ENCODE data around the gene SLK.

The SLK gene

DNA sequence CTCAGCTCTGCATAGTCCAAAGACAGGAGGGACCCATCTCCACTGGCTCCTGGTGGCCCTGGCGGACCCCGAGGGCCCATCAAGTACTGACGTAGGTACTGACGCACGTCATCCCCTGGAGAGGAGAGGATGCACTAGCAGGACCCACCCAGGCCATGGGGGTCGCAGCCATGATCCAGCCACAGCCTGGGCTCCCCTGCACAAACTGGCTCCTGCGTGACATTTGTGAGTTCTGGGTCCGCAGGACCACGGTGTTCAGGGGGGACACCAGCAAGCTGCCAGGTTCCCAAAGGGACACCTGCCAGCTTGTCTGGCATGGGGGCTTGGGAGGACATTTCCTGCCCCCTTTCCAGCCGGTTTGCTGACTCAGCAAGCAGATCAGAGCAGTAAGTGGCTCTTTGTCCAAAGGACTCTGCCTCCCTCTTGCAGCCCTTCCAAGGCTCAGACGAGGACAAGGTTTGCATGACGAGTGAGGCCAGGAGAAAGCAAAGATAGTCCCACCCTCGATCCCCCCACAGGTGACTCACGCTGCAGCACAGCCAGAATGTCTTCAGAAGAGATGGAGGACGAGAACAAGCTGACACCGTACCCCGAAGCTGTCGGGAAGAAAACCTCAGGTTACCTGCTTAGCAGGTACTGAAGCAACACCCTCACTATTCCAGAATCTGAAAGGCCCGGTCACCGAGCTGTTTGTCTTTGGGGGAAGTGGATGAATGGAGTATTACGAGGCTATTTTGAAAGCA lies 69.7 kb downstream of the SLK start:
- Histone ChIP-seq H3K9me3 (ENCODE audit: control insufficient read depth, insufficient read depth, low read length) (no peaks in the 10 kb centered on the region), H3K27me3 (ENCODE audit: control insufficient read depth, insufficient read depth, low read length) (no peaks in the 10 kb centered on the region), H3K36me3 (ENCODE audit: control insufficient read depth, insufficient read depth, low read length) (no peaks in the 10 kb centered on the region), H3K4me1 (ENCODE audit: control insufficient read depth, insufficient read depth, low read length) (peaks cover 12% of the 10 kb centered on the region), H3K9ac (ENCODE audit: low read depth, low read length) (no peak overlapping the region), H3K4me3 (ENCODE audit: low read depth, low read length) (no peak overlapping the region)

DNA sequence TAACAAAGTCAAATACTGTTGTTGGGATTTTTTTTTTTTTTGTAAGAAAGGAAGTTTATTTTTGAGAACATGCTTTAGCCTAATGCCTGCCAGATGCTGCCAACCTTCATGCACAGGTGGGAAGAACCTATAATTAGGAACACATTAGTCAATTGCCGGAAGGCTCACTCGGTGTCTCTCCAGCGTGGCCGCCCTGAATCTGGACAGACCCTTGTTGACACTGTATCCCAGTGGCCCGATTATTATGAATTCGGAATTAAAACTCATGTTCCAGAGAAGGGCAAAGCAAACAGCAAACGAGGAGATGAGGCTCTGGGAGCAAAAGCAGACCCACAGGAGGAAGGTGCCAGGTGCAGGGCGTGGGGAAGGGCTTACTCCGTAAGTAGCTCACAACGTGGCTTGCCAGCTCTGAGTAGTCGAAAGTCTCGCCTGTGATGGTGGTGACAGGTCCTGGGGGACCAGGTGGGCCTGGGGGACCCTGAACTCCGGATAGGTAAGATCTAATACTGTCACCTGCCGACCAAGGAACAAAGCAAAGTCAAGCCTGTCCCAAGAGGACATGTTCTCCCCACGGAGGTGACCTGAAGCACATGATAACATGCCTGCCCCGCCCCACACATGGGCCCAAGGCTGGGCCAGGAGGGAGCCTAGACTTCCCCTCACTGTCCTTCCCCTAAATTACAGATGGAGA lies 70.5 kb downstream of the SLK start:
- no peaks in the 10 kb centered on the region for H3K9me3 ChIP-seq (ENCODE audit: control insufficient read depth, insufficient read depth, low read length)
- no peaks in the 10 kb centered on the region for H3K36me3 ChIP-seq (ENCODE audit: control insufficient read depth, insufficient read depth, low read length)
- H3K4me1 ChIP-seq (ENCODE audit: control insufficient read depth, insufficient read depth, low read length), result peaks cover 5% of the 10 kb centered on the region
- H3K4me3 ChIP-seq (ENCODE audit: low read depth, low read length), result no peak overlapping the region
- no peak overlapping the region for H3K9ac ChIP-seq (ENCODE audit: low read depth, low read length)
- H3K27me3 ChIP-seq (ENCODE audit: control insufficient read depth, insufficient read depth, low read length), result no peaks in the 10 kb centered on the region

- H3K9me3 ChIP-seq (ENCODE audit: control insufficient read depth, insufficient read depth, low read length), result no peaks in the 10 kb centered on the region
- no peaks in the 10 kb centered on the region for H3K4me1 ChIP-seq (ENCODE audit: control insufficient read depth, insufficient read depth, low read length)
- H3K9ac ChIP-seq (ENCODE audit: low read depth, low read length), result no peak overlapping the region
- no peaks in the 10 kb centered on the region for H3K27me3 ChIP-seq (ENCODE audit: control insufficient read depth, insufficient read depth, low read length)
- no peaks in the 10 kb centered on the region for H3K36me3 ChIP-seq (ENCODE audit: control insufficient read depth, insufficient read depth, low read length)
- no peak overlapping the region for H3K4me3 ChIP-seq (ENCODE audit: low read depth, low read length)
These were observed 71.6 kb downstream of the SLK start for GRCh38 chr10:104038537-104038936.

- Histone ChIP-seq H3K4me1 (ENCODE audit: control insufficient read depth, insufficient read depth, low read length) (no peaks in the 10 kb centered on the region), H3K9me3 (ENCODE audit: control insufficient read depth, insufficient read depth, low read length) (no peaks in the 10 kb centered on the region), H3K36me3 (ENCODE audit: control insufficient read depth, insufficient read depth, low read length) (no peaks in the 10 kb centered on the region), H3K27me3 (ENCODE audit: control insufficient read depth, insufficient read depth, low read length) (no peaks in the 10 kb centered on the region), H3K4me3 (ENCODE audit: low read depth, low read length) (no peak overlapping the region), H3K9ac (ENCODE audit: low read depth, low read length) (no peak overlapping the region)
These were observed 72.2 kb downstream of the SLK start for GRCh38 chr10:104038958-104039752.

DNA sequence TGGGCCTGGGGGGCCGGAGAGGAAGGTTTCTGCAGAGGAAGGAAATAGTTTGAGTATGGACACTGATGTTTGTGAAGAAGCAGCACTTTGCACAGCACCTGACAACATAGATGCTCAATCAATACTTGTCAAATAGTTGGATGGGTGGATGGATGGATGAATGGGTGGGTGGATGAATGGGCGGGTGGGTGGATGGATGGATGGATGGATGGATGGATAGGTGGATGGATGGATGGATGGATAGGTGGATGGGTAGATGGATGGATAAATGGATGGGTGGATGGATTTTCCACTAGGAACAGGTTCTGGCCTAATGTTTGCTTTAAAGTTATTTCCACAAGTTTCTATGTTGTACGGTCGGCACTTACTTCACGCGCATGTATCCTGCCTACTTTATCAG lies 73.4 kb downstream of the SLK start:
- H3K9me3 ChIP-seq (ENCODE audit: control insufficient read depth, insufficient read depth, low read length), result no peaks in the 10 kb centered on the region
- H3K4me1 ChIP-seq (ENCODE audit: control insufficient read depth, insufficient read depth, low read length), result no peaks in the 10 kb centered on the region
- no peaks in the 10 kb centered on the region for H3K36me3 ChIP-seq (ENCODE audit: control insufficient read depth, insufficient read depth, low read length)
- H3K9ac ChIP-seq (ENCODE audit: low read depth, low read length), result no peak overlapping the region
- H3K4me3 ChIP-seq (ENCODE audit: low read depth, low read length), result no peak overlapping the region
- H3K27me3 ChIP-seq (ENCODE audit: control insufficient read depth, insufficient read depth, low read length), result no peaks in the 10 kb centered on the region

DNA sequence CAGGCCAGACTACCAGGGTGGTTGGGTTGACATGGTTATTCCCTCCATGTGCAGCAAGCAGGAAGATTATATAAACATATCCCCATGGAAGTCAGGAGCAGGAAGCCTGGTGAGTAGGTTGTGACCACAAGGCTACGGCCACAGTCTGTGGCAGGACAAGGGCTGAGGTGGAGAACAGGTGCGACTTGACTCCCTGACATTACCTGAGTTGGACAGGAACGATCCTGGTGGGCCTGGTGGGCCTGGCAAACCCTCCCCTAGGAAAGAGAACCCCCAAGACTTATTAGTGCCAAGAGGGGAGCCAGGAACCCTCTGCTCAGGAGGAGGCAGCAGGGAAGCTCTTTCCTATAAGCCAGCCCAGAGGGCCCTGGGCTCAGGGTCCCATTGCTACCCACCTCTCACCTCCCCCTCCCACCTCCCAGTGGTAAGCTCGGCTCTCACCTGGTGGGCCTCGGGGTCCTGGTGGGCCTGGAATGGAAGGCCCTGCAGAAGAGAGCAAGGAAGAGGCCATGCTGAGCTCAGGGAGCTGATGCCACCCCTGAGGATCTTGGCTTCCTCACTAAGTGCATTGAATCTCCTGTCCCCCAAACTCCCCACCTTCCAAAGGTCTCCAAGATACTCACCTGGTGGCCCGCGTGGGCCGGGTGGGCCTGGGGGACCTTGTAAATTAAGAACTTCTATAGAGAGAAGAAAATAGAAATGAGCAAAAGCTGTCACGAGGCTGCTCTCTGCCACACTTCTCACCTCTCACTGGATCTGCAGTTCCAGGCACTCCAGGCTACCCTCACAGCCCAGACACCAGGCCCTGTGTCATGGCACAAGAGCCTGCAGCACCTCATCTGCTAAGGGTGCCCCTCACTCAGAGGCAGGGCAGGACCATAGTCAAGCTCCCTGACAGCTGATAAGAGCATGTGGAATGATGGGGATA lies 74.2 kb downstream of the SLK start:
- Histone ChIP-seq H3K27me3 (ENCODE audit: control insufficient read depth, insufficient read depth, low read length) (no peaks in the 10 kb centered on the region), H3K9ac (ENCODE audit: low read depth, low read length) (no peak overlapping the region), H3K4me3 (ENCODE audit: low read depth, low read length) (no peak overlapping the region), H3K4me1 (ENCODE audit: control insufficient read depth, insufficient read depth, low read length) (no peaks in the 10 kb centered on the region), H3K9me3 (ENCODE audit: control insufficient read depth, insufficient read depth, low read length) (no peaks in the 10 kb centered on the region), H3K36me3 (ENCODE audit: control insufficient read depth, insufficient read depth, low read length) (no peaks in the 10 kb centered on the region)

GRCh38 chr10:104041891-104042535 lies 75.1 kb downstream of the SLK start:
- Histone ChIP-seq H3K4me3 (ENCODE audit: low read depth, low read length) (no peak overlapping the region), H3K4me1 (ENCODE audit: control insufficient read depth, insufficient read depth, low read length) (no peaks in the 10 kb centered on the region), H3K9ac (ENCODE audit: low read depth, low read length) (no peak overlapping the region), H3K27me3 (ENCODE audit: control insufficient read depth, insufficient read depth, low read length) (no peaks in the 10 kb centered on the region), H3K36me3 (ENCODE audit: control insufficient read depth, insufficient read depth, low read length) (no peaks in the 10 kb centered on the region), H3K9me3 (ENCODE audit: control insufficient read depth, insufficient read depth, low read length) (no peaks in the 10 kb centered on the region)

DNA sequence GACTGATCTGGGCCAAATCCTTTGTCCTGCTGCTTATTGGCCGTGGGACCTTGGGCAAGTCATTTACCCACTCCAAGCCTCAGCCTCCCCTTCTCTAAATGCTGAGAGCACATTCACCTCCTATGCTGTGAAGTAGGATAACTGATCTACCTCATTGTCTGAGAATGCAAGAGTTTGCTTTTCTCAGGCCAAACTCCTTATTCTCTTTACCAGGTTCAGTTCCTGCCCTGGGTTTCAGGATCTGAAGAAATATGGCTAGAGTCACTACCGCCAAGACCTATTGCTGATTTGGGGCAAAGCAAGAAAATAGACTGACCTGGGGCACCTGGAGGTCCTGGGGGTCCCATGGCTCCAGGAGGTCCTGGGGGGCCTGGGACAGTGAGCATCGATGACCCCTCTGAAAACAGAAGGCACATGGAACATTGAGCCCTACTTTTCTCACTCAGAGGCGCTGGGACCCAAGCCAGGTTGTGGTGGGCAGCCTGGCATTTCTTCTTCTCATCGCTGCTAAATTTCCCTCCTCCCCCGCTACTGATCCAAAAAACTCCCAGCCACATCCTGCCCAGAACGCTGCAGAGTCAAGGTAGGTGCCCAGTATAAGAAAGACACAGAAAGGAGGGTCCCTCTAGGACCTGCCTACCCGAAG lies 76.4 kb downstream of the SLK start:
- Histone ChIP-seq H3K4me1 (ENCODE audit: control insufficient read depth, insufficient read depth, low read length) (no peaks in the 10 kb centered on the region), H3K9me3 (ENCODE audit: control insufficient read depth, insufficient read depth, low read length) (no peaks in the 10 kb centered on the region), H3K27me3 (ENCODE audit: control insufficient read depth, insufficient read depth, low read length) (no peaks in the 10 kb centered on the region), H3K9ac (ENCODE audit: low read depth, low read length) (no peak overlapping the region), H3K4me3 (ENCODE audit: low read depth, low read length) (no peak overlapping the region), H3K36me3 (ENCODE audit: control insufficient read depth, insufficient read depth, low read length) (no peaks in the 10 kb centered on the region)

DNA sequence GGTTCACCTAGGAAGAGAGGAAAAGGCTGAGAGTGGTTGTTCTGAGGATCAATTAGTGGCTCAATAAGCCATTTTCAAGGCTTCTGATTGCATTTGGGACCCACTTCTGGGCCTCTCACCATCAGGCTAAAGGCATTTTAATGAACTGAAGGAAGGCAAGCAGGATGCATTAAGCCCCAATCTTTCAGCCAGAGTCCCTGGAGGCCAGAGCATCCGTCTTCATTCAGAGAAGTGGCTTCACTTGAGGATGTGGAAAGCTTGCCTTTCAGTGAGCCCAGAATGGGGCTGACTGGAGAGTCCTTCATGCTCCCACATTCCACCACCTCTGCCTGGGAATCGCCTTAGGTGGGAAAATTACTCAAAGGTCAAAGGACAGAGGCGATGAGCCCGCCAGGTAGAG lies 76.9 kb downstream of the SLK start:
- Histone ChIP-seq H3K36me3 (ENCODE audit: control insufficient read depth, insufficient read depth, low read length) (no peaks in the 10 kb centered on the region), H3K27me3 (ENCODE audit: control insufficient read depth, insufficient read depth, low read length) (no peaks in the 10 kb centered on the region), H3K4me1 (ENCODE audit: control insufficient read depth, insufficient read depth, low read length) (no peaks in the 10 kb centered on the region), H3K4me3 (ENCODE audit: low read depth, low read length) (no peak overlapping the region), H3K9me3 (ENCODE audit: control insufficient read depth, insufficient read depth, low read length) (no peaks in the 10 kb centered on the region), H3K9ac (ENCODE audit: low read depth, low read length) (no peak overlapping the region)

DNA sequence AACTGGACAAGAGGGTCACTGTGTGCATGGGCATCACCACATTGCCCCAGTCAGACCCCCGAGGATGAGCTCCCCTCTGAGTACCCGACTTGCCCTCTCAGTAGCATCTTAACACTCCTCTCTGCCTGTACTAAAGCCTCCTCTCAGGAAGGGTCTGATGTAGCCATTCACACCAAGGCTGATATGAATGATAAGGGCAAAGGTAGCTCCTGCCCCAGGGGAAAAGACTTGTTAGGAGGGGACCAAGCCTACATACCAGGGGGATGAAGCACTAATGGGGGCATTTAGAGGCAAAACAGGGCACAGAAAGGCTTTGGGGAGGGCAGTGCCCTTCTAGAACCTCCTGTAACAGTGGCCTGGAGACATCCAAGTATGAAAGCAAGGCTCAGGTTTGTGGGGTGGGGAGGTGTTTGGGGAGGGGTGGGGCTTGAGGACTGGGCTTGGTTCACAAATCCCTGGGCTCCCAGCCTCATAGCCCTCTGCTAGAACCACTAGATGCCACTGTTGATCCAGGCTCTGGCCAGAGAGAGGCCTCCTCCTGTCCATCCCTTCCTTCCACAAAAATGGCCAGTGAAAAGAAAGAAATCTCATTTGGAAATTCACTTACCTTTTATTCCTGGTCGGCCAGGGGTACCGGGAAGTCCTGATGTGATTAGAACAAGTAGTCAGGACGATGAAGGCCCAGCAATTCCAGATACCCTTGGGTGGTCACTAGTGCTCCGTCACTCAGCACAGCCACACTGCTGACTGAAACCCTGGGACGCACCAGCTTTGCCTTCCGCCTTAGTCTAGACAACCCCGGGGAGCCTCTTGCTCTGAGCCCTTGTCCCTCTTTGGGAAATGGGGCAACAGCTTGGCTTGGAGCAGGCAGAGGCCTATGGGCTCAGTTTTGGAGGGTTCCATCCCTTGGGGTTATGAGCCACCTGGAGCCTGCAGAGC lies 78.5 kb downstream of the SLK start:
- H3K9me3 ChIP-seq (ENCODE audit: control insufficient read depth, insufficient read depth, low read length), result no peaks in the 10 kb centered on the region
- H3K4me1 ChIP-seq (ENCODE audit: control insufficient read depth, insufficient read depth, low read length), result no peaks in the 10 kb centered on the region
- H3K36me3 ChIP-seq (ENCODE audit: control insufficient read depth, insufficient read depth, low read length), result no peaks in the 10 kb centered on the region
- no peaks in the 10 kb centered on the region for H3K27me3 ChIP-seq (ENCODE audit: control insufficient read depth, insufficient read depth, low read length)
- no peak overlapping the region for H3K4me3 ChIP-seq (ENCODE audit: low read depth, low read length)
- peak overlapping the region; percentile 39 for H3K9ac ChIP-seq (ENCODE audit: low read depth, low read length)

Measured in iPS-15b (cell line).